ENCODE data around the gene PRDM5. TPM values are rescaled to one million over a fixed set of nuclear protein-coding genes. Genes with fewer than 3 reads are reported as not detected.

Gene PRDM5
- polyA plus RNA-seq, 1 donor (not counting 4 experiments of a cell fraction or from before 2014, with no cell fraction given), result 3.6 TPM

GRCh38 chr4:120916937-120917336 is 5.6 kb downstream of the PRDM5 start:
- Histone ChIP-seq H3K9me3 (ENCODE audit: control insufficient read depth, low read depth, low read length) (no peaks in the 10 kb centered on the region), H3K27ac (ENCODE audit: control insufficient read depth, insufficient read depth, low read length) (no peak overlapping the region), H3K4me2 (ENCODE audit: control insufficient read depth, extremely low read depth, insufficient read depth, low read depth, low read length) (no peak overlapping the region), H3K36me3 (ENCODE audit: control insufficient read depth in 2 of 2, extremely low read depth in 1 of 2, insufficient read depth in 2 of 2, low read length in 2 of 2) (no peaks in the 10 kb centered on the region), H3K9ac (ENCODE audit: control insufficient read depth, extremely low read depth, insufficient read depth, low read length) (no peak overlapping the region), H3K4me1 (ENCODE audit: control insufficient read depth, extremely low read depth, insufficient read depth, low read length) (peaks cover 6% of the 10 kb centered on the region), H3K4me3 (ENCODE audit: control insufficient read depth in 2 of 3, extremely low read depth in 1 of 3, insufficient read depth in 2 of 3, low read depth in 1 of 3, low read length in 3 of 3) (no peak overlapping the region), H3K27me3 (ENCODE audit: control insufficient read depth, extremely low read depth, insufficient read depth, low read length) (no peaks in the 10 kb centered on the region), H3K79me2 (ENCODE audit: control insufficient read depth, insufficient read depth, low read length) (no peaks in the 10 kb centered on the region), H3K9me1 (ENCODE audit: control insufficient read depth, extremely low read depth, insufficient read depth, low read length) (no peaks in the 10 kb centered on the region), H2AFZ (ENCODE audit: control insufficient read depth, low read length) (no peak overlapping the region), H4K20me1 (ENCODE audit: control insufficient read depth, extremely low read depth, insufficient read depth, low read length) (no peaks in the 10 kb centered on the region)
- no peak for TF ChIP-seq EZH2 (IDR thresholded peaks at IDR 0.05; ENCODE audit: low read length)
- TF ChIP-seq, protein P1, sequence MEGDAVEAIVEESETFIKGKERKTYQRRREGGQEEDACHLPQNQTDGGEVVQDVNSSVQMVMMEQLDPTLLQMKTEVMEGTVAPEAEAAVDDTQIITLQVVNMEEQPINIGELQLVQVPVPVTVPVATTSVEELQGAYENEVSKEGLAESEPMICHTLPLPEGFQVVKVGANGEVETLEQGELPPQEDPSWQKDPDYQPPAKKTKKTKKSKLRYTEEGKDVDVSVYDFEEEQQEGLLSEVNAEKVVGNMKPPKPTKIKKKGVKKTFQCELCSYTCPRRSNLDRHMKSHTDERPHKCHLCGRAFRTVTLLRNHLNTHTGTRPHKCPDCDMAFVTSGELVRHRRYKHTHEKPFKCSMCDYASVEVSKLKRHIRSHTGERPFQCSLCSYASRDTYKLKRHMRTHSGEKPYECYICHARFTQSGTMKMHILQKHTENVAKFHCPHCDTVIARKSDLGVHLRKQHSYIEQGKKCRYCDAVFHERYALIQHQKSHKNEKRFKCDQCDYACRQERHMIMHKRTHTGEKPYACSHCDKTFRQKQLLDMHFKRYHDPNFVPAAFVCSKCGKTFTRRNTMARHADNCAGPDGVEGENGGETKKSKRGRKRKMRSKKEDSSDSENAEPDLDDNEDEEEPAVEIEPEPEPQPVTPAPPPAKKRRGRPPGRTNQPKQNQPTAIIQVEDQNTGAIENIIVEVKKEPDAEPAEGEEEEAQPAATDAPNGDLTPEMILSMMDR (optimal IDR thresholded peaks at IDR 0.05 in 1 of 3, IDR thresholded peaks at IDR 0.05 in 1 of 3, conservative IDR thresholded peaks at IDR 0.05 in 1 of 3; ENCODE audit: extremely low read depth in 1 of 3, insufficient read depth in 2 of 3, low read length in 3 of 3), result no peak
- no peak for DNase-seq (ENCODE audit: low read depth, low spot score)
- no peak for FAIRE-seq
- dilution Hi-C loops (cut with MboI; ENCODE audit: extremely low pct_ligation_motif_present, low sequenced_read_pairs), result no loop called here

DNA sequence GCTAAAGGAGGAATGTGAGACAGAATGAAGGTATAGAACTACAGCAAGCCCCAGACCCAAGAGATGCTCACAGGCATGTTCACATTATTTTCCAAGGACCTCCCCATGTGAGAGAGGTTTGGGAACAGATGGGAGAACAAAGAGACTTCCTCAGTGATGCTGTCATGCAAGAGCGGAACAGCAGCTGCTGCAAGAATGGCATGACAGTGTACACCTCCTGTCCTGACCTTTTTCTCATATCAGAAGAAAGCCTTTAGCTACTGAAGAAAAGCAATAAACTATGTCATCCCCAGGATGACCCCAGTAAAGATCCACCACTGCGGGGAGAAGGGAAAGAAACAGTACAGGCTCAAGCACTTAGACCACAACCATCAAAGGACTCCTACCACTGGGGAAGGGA is 7.2 kb downstream of the PRDM5 start:
- TF ChIP-seq, protein P1 (optimal IDR thresholded peaks at IDR 0.05 in 1 of 3, IDR thresholded peaks at IDR 0.05 in 1 of 3, conservative IDR thresholded peaks at IDR 0.05 in 1 of 3; ENCODE audit: extremely low read depth in 1 of 3, insufficient read depth in 2 of 3, low read length in 3 of 3), result no peak
- TF ChIP-seq EZH2 (IDR thresholded peaks at IDR 0.05; ENCODE audit: low read length), result no peak
- Histone ChIP-seq H3K4me1 (ENCODE audit: control insufficient read depth, extremely low read depth, insufficient read depth, low read length) (no peaks in the 10 kb centered on the region), H2AFZ (ENCODE audit: control insufficient read depth, low read length) (no peak overlapping the region), H3K9me3 (ENCODE audit: control insufficient read depth, low read depth, low read length) (no peaks in the 10 kb centered on the region), H3K4me3 (ENCODE audit: control insufficient read depth in 2 of 3, extremely low read depth in 1 of 3, insufficient read depth in 2 of 3, low read depth in 1 of 3, low read length in 3 of 3) (no peak overlapping the region), H3K36me3 (ENCODE audit: control insufficient read depth in 2 of 2, extremely low read depth in 1 of 2, insufficient read depth in 2 of 2, low read length in 2 of 2) (no peaks in the 10 kb centered on the region), H3K79me2 (ENCODE audit: control insufficient read depth, insufficient read depth, low read length) (no peaks in the 10 kb centered on the region), H3K4me2 (ENCODE audit: control insufficient read depth, extremely low read depth, insufficient read depth, low read depth, low read length) (no peak overlapping the region), H3K27ac (ENCODE audit: control insufficient read depth, insufficient read depth, low read length) (no peak overlapping the region), H3K27me3 (ENCODE audit: control insufficient read depth, extremely low read depth, insufficient read depth, low read length) (no peaks in the 10 kb centered on the region), H4K20me1 (ENCODE audit: control insufficient read depth, extremely low read depth, insufficient read depth, low read length) (no peaks in the 10 kb centered on the region), H3K9me1 (ENCODE audit: control insufficient read depth, extremely low read depth, insufficient read depth, low read length) (no peaks in the 10 kb centered on the region), H3K9ac (ENCODE audit: control insufficient read depth, extremely low read depth, insufficient read depth, low read length) (no peak overlapping the region)
- dilution Hi-C loops (cut with MboI; ENCODE audit: extremely low pct_ligation_motif_present, low sequenced_read_pairs), result no loop called here
- DNase-seq (ENCODE audit: low read depth, low spot score), result no peak
- no peak for FAIRE-seq

Data from keratinocyte (primary cell).